Endothelial cell of umbilical vein (primary cell): ENCODE data around the gene CPVL. TPM values are rescaled to one million over a fixed set of nuclear protein-coding genes. Genes with fewer than 3 reads are reported as not detected.

Source experiments
- BruUV-seq: library from RNA; stranded (reverse); fragments of 400-500 nt; replicated peaks from 2 replicates; lab custom pipeline; 2021; lab: Mats Ljungman, UMichigan
- CTCF ChIA-PET: fragments of 300-600, 350-600 bp; sonication (Branson Sonifier 250); formaldehyde crosslinking; loops from one replicate; lab custom pipeline; 2021; ENCODE audit warnings: antibody characterized with exemption, inconsistent platforms; lab: Charles Lee
- POLR2A ChIA-PET: fragments of 300-600, 350-600 bp; sonication (Branson Sonifier 250); formaldehyde crosslinking; loops from one replicate; lab custom pipeline; 2021; ENCODE audit warnings: antibody characterized with exemption, inconsistent platforms; lab: Charles Lee
- DNase-seq: peaks from one replicate; pipeline ENCODE4 v3.0.0-alpha.2; 2011; ENCODE audit warnings: low read depth, low spot score
- FAIRE-seq: peaks from 2 replicates; lab custom pipeline; 2011; peaks lifted over from hg19 to GRCh38; lab: Jason Lieb, UNC
- H2AFZ ChIP-seq: 2 replicates; pipeline ENCODE4 v1.6.0; 2012; ENCODE audit warnings: low read depth, low read length, control low read depth, inconsistent platforms
- H3K27ac ChIP-seq: 2 replicates; pipeline ENCODE4 v1.5.1; 2011; ENCODE audit warnings: low read depth, mild to moderate bottlenecking, control low read depth, low read length, moderate library complexity; ENCODE audit not compliant: insufficient read depth
- H3K27me3 ChIP-seq, 2 experiments: 2 replicates each; pipeline versions ENCODE4 v1.6.0 to v1.6.1; 2011; ENCODE audit warnings: low read length in 2 of 2, mixed read lengths in 1 of 2; ENCODE audit not compliant: control insufficient read depth in 2 of 2, insufficient read depth in 2 of 2
- H3K36me3 ChIP-seq, 2 experiments: 2 replicates in 1 of 2; 3 replicates in 1 of 2; pipeline ENCODE4 v1.5.1; 2011; ENCODE audit warnings: low read length in 2 of 2, mild to moderate bottlenecking in 1 of 2, moderate library complexity in 1 of 2; ENCODE audit not compliant: control insufficient read depth in 2 of 2, insufficient read depth in 2 of 2; ENCODE audit errors: extremely low read depth in 1 of 2
- H3K4me1 ChIP-seq: 3 replicates; pipeline ENCODE4 v1.5.1; 2011; ENCODE audit warnings: mild to moderate bottlenecking, low read length; ENCODE audit not compliant: control insufficient read depth, insufficient read depth; ENCODE audit errors: extremely low read depth
- H3K4me2 ChIP-seq: 2 replicates; pipeline ENCODE4 v1.6.1; 2011; ENCODE audit warnings: low read length, control low read depth, mixed read lengths; ENCODE audit not compliant: insufficient read depth
- H3K4me3 ChIP-seq, 3 experiments: fragments of 200-600 bp in 1 of 3; sonication (generic), shearing (Covaris generic) in 1 of 3; replicated peaks in 1 of 3; 2 replicates each; pipeline ENCODE4 v1.5.1; 2011 to 2016; ENCODE audit warnings: control low read depth in 3 of 3, low read length in 3 of 3, mild to moderate bottlenecking in 2 of 3, inconsistent platforms in 1 of 3, low read depth in 1 of 3, moderate library complexity in 1 of 3; ENCODE audit not compliant: insufficient read depth in 1 of 3
- H3K79me2 ChIP-seq: 2 replicates; pipeline ENCODE4 v1.6.0; 2012; ENCODE audit warnings: low read length, inconsistent platforms; ENCODE audit not compliant: control insufficient read depth, insufficient read depth
- H3K9ac ChIP-seq: replicated peaks from 2 replicates; pipeline ENCODE3; 2011; ENCODE audit warnings: low read length, control low read depth; ENCODE audit not compliant: insufficient read depth; ENCODE audit errors: extremely low read depth
- H3K9me1 ChIP-seq: replicated peaks from 3 replicates; pipeline ENCODE4 v1.6.0; 2011; ENCODE audit warnings: mild to moderate bottlenecking, low read length; ENCODE audit not compliant: control insufficient read depth, insufficient read depth; ENCODE audit errors: extremely low read depth
- H3K9me3 ChIP-seq: replicated peaks from 2 replicates; pipeline ENCODE4 v1.5.1; 2012; ENCODE audit warnings: low read length, inconsistent platforms; ENCODE audit not compliant: control insufficient read depth, insufficient read depth
- H4K20me1 ChIP-seq: replicated peaks from 2 replicates; pipeline ENCODE3; 2011; ENCODE audit warnings: mild to moderate bottlenecking, low read length; ENCODE audit not compliant: control insufficient read depth, insufficient read depth; ENCODE audit errors: extremely low read depth
- MYC ChIP-seq: IDR thresholded peaks from one replicate; pipeline ENCODE4 v1.6.1; 2011; ENCODE audit warnings: mild to moderate bottlenecking, low read depth, low read length
- dilution Hi-C: fragments of 300-500 bp; cut with MboI; formaldehyde crosslinking; loops from one replicate; pipeline ENCODE4 v1.15.0; 2019; ENCODE audit warnings: low sequenced_read_pairs; ENCODE audit not compliant: extremely low pct_ligation_motif_present
- intact Hi-C: fragments of 100-400 bp; cut with micrococcal nuclease; formaldehyde crosslinking; loops from one replicate; pipeline ENCODE4 v1.10.0; 2022
- polyA plus RNA-seq, 4 experiments: library from polyadenylated mRNA; depleted of rRNA in 3 of 4; stranded (reverse) in 3 of 4; unstranded in 1 of 4; fragments of >200 nt; gene quantifications; 2 replicates each; pipeline versions ENCODE4 v1.2.1 to v1.2.3, GENCODE V29; 2011 to 2012; ENCODE audit warnings: missing spikeins in 1 of 4
- total RNA-seq: library from RNA; stranded (reverse); gene quantifications from 2 replicates; pipeline ENCODE4 v1.2.3, GENCODE V29; 2021
- TF ChIP-seq, protein P1 (sequence below), 2 donors: IDR thresholded peaks; 1 replicate in 1 of 2; 2 replicates in 1 of 2; pipeline ENCODE4 v1.5.1; 2011; ENCODE audit warnings: low read length in 2 of 2, mild to moderate bottlenecking in 2 of 2, moderate library complexity in 2 of 2, control low read depth in 1 of 2, inconsistent platforms in 1 of 2, low read depth in 1 of 2; ENCODE audit not compliant: insufficient read depth in 1 of 2; ENCODE audit errors: extremely low read depth in 1 of 2

CPVL gene
- total and polyA plus RNA-seq, 2 donors (not counting 3 experiments of a cell fraction or from before 2014, with no cell fraction given), result 0.14 TPM; not detected in 1

DNA sequence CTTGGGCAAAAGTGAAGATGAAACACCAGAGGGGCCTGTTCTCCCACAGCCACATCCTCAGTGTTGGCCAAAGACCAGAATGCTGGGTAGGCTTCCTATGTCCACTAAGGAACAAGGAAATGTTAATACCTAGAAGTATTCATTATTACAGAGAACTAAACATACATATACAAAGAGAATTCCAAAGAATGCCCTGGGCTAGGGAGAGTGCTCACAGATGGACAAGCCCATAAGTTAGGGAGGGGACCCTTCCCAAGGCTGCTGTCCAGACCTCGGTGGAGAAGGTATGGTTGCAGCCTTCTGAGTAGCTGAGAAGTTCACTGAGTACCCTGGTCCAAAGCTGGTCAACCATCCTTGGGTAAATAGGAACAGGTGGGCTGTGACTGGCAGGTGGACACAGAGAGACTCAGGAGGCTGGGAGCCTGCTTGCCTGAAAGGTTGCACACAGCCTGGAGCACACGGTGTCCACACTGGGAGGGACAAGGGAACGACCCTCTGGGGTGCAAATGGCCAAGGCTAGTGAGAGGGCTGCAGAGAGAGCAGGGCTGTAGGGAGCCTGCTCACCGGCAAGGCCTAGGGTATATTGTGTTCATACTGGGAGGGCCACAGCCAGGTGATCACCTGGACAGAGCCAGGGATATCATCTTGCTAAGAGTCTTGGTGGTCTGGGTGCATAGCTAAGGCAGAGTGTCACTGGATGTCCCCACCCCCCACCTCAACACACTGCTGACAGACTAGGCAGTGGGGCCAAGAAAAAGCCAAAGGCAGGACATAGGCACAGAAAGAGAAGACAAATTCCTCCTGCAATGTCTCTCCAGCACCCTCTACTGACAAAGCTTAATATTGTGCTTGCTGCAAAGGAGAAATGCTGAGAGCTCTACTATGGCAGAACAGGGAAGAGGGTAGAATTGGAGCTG is 40.3 kb downstream of the CPVL start:
- no TSS peak for BruUV-seq

More for the DNA sequence above, 40.3 kb downstream of the CPVL start:
- ChIA-PET CTCF (interaction anchor here (0.6 to 38.9 kb wide), 64 partner anchors 8 to 807 kb away, joined by 3 to 1408 read pairs (median 4); partner anchors contain the start of gene TRIL), POLR2A (no interaction called here)
- Histone ChIP-seq H3K4me3 (no peak overlapping the region), H3K9me3 (no peaks in the 10 kb centered on the region), H3K36me3 (no peaks in the 10 kb centered on the region), H3K9me1 (no peaks in the 10 kb centered on the region), H3K9ac (no peak overlapping the region), H3K4me1 (no peaks in the 10 kb centered on the region), H3K27ac (no peak overlapping the region), H3K4me2 (no peak overlapping the region), H3K79me2 (no peaks in the 10 kb centered on the region), H2AFZ (no peak overlapping the region), H3K27me3 (peaks cover 8 to 13% of the 10 kb centered on the region in 2 experiments), H4K20me1 (no peaks in the 10 kb centered on the region)
- dilution Hi-C loops (no loop called here), intact Hi-C loops (loop anchor here (1.0 kb wide), 5 partner anchors 150 to 302 kb away; no protein-coding TSS in a partner anchor)
- DNase-seq, result peak; percentile 66
- TF ChIP-seq, protein P1, sequence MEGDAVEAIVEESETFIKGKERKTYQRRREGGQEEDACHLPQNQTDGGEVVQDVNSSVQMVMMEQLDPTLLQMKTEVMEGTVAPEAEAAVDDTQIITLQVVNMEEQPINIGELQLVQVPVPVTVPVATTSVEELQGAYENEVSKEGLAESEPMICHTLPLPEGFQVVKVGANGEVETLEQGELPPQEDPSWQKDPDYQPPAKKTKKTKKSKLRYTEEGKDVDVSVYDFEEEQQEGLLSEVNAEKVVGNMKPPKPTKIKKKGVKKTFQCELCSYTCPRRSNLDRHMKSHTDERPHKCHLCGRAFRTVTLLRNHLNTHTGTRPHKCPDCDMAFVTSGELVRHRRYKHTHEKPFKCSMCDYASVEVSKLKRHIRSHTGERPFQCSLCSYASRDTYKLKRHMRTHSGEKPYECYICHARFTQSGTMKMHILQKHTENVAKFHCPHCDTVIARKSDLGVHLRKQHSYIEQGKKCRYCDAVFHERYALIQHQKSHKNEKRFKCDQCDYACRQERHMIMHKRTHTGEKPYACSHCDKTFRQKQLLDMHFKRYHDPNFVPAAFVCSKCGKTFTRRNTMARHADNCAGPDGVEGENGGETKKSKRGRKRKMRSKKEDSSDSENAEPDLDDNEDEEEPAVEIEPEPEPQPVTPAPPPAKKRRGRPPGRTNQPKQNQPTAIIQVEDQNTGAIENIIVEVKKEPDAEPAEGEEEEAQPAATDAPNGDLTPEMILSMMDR (IDR thresholded peaks at IDR 0.05; ENCODE audit: extremely low read depth in 1 of 2, insufficient read depth in 1 of 2, low read depth in 1 of 2, low read length in 2 of 2), result peak; percentile 69 to 75
- no peak for TF ChIP-seq MYC
- peak; percentile 91 for FAIRE-seq
